Activated naive CD4-positive, alpha-beta T cell treated with anti-CD3 and anti-CD28 coated beads for 36 hours (primary cell): ENCODE measurements around the gene GUCA1A. TPM values are rescaled to one million over a fixed set of nuclear protein-coding genes. Genes with fewer than 3 reads are reported as not detected.

Experiments
- CTCF ChIA-PET: fragments of 350-600 bp; sonication (Branson Sonifier 250); formaldehyde crosslinking; loops from one replicate; lab custom pipeline; 2021; ENCODE audit warnings: antibody characterized with exemption; lab: Charles Lee
- DNase-seq: peaks from one replicate; pipeline ENCODE4 v3.0.0-alpha.2; 2020
- H3K27ac Mint-ChIP-seq: one replicate; pipeline ENCODE4 v1.8.0; 2021; ENCODE audit warnings: mild to moderate bottlenecking, mixed read lengths
- H3K27me3 Mint-ChIP-seq: one replicate; pipeline ENCODE4 v1.8.0; 2021; ENCODE audit warnings: low read depth, mixed read lengths
- H3K36me3 Mint-ChIP-seq: one replicate; pipeline ENCODE4 v1.8.0; 2021; ENCODE audit warnings: low read depth, mixed read lengths
- H3K4me1 Mint-ChIP-seq: one replicate; pipeline ENCODE4 v1.8.0; 2021; ENCODE audit warnings: low read depth, mixed read lengths
- H3K4me3 Mint-ChIP-seq: one replicate; pipeline ENCODE4 v1.8.0; 2021; ENCODE audit warnings: mild to moderate bottlenecking, moderate library complexity, mixed read lengths
- H3K9me3 Mint-ChIP-seq: one replicate; pipeline ENCODE4 v1.8.0; 2021; ENCODE audit warnings: mixed read lengths
- intact Hi-C: fragments of 100-400 bp; cut with micrococcal nuclease; formaldehyde crosslinking; loops from one replicate; pipeline ENCODE4 v1.15.1; 2023
- total RNA-seq, 2 experiments: library from RNA; stranded (reverse); gene quantifications; one replicate each; pipeline ENCODE4 v1.2.3, GENCODE V29; 2021

The GUCA1A gene
- total RNA-seq: not detected

DNA sequence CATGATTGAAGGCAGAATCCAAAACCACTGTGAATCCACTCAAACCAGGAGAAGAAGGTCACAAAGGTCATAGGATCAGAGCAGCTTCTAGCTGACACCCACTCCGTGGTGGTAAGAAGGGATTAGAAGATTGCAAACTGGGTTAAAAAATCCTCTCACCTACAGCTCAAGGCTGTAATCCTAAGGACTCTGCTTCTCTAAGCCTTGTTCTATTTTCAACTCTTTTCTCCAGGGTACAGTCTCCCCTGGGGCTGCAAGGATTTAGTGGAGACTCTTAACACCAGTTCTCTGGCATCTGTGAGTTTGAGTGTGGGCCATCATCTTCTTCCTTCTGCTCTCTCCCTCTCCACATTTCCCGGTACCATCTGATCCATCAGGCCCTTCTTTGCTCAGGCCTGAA is at the start of gene GUCA1A:
Gene GUCA1A, plus strand, starts transcription at position 264 of the 400 bp plus-strand sequence. CDS start 250 bp downstream, outside the sequence.
- CTCF ChIA-PET: interaction anchor here (1.2 kb wide), 1 partner anchor 68 kb away, joined by 3 read pairs; no protein-coding TSS in a partner anchor
- intact Hi-C loops: no loop called here
- DNase-seq: no peak

DNA sequence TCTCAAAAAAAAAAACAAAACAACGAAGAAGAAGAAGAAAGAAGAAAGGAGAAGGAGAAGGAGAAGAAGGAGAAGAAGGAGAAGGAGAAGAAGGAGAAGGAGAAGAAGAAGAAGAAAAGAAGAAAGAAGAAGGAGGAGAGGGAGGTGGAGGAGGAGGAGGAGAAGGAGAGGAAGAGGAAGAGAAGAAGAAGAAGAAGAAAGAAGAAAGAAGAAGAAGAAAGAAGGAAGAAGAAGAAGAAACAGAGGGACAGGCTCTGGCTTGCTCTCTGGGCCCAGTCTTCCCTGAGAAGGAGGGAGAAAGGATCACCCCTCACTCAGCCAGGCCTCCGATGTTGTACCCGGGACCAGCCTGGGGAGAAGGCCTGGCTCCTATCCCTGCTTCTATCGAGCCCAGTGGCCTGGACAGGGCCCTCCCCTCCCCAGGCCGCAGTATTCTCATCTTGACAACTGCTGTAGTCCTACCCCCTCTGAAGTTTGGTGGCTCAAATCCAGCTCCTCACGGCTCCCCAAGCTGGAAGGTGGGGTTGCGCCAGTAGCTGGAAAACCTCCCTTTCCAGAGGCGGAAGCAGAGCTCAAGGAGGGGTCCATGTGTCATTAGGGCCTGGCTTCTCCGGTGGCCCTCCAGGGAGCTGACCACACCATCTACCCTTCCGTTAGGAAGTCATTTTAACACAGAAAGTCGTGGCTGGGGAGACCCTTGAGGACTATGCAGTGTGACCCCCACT is 49.6 kb upstream of the GUCA1A start:
- DNase-seq: no peak
- Mint-ChIP-seq H3K4me3 (no peak overlapping the region), H3K4me1 (no peaks in the 10 kb centered on the region), H3K27ac (no peak overlapping the region), H3K36me3 (no peaks in the 10 kb centered on the region), H3K27me3 (no peaks in the 10 kb centered on the region), H3K9me3 (no peaks in the 10 kb centered on the region)
- intact Hi-C loops: no loop called here
- CTCF ChIA-PET: interaction anchor here (0.6 to 0.9 kb wide), 2 partner anchors 12 to 21 kb away, joined by 3 to 4 read pairs; no protein-coding TSS in a partner anchor

More for the DNA sequence above, at the start of gene GUCA1A:
- Mint-ChIP-seq H3K27ac (no peak within 1 kb of the TSS), H3K4me3 (no peak within 1 kb of the TSS), H3K36me3 (no peaks in the 10 kb centered on the region), H3K4me1 (no peaks in the 10 kb centered on the region), H3K9me3 (no peaks in the 10 kb centered on the region), H3K27me3 (no peaks in the 10 kb centered on the region)

DNA sequence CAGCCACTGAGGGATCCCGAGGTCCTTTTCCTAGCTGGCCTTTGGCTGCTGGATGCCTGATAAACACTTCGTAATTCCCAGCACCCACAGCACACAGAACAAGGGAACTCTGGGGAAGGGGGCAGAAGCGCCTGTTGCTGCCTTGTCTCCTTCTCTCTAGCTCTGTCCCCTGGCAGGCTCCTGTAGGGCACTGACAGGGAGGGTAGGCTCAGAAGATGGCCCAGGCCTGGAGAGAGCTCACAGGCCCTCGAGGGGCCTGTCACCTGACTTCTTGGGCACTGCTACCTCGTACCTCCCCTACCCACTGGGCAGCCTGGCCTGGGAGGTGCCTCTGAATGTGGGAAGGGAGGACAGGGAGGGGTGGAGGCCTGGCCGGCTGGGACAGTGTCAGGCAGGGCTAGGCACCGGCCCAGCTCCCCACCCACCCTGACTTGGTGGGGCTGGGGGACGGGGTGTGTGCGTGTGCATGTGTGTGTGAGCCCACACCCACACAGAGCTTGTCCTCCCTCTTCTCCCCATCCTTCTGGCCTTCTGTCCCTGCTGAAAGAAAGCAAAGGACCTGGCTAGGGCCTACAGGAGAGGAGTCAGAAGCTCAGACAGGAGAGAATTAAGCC is 48.8 kb upstream of the GUCA1A start:
- no peak overlapping the region for H3K4me3 Mint-ChIP-seq
- DNase-seq: no peak
- H3K27ac Mint-ChIP-seq: no peak overlapping the region
- no peaks in the 10 kb centered on the region for H3K9me3 Mint-ChIP-seq
- intact Hi-C loops: no loop called here
- H3K27me3 Mint-ChIP-seq: no peaks in the 10 kb centered on the region
- no peaks in the 10 kb centered on the region for H3K36me3 Mint-ChIP-seq
- no peaks in the 10 kb centered on the region for H3K4me1 Mint-ChIP-seq
- CTCF ChIA-PET: interaction anchor here (0.9 kb wide), 1 partner anchor 22 kb away, joined by 3 read pairs; no protein-coding TSS in a partner anchor

DNA sequence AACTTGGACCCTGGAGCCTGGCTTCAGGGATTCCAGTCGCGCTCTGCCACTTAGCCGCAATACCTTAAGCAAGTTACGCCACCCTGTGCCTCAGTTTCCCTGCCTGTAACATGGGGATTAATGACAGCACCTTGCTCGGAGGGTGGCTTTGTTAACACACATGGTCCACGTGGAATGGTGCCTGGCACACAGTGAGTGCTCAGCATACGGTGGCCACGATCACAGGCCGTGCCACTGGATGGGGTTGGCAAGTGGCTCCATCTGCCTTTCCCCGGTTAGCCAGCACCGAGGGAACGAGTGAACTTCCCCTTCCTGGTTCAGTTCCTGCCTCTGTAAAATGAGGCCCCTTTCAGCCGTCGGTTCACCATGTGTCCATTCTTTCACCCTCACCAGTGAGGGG is 47.9 kb upstream of the GUCA1A start:
- intact Hi-C loops: no loop called here
- Mint-ChIP-seq H3K4me1 (no peaks in the 10 kb centered on the region), H3K4me3 (no peak overlapping the region), H3K27me3 (no peaks in the 10 kb centered on the region), H3K27ac (no peak overlapping the region), H3K36me3 (no peaks in the 10 kb centered on the region), H3K9me3 (no peaks in the 10 kb centered on the region)
- DNase-seq: no peak
- CTCF ChIA-PET: no interaction called here

DNA sequence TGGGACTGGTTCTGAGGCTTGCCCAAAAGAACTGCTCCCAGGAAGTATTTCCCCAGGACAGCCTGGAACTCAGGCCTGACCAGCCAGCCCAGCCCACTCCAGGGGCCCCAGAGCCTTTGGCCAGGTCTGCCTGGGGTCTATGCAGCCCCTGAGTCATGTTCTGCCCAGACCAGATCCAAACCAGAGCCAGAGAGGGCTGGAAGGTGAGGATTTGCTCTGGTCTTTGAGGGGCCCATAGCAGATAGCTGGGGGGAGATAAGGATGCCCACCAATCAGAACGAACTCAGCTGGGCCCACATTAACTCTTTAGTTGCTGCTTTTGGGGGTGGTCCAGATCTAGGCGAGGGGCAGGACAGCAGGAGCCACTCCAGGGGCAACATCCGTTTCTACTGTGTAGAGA is 47.5 kb upstream of the GUCA1A start:
- Mint-ChIP-seq H3K4me3 (no peak overlapping the region), H3K36me3 (no peaks in the 10 kb centered on the region), H3K9me3 (no peaks in the 10 kb centered on the region), H3K27me3 (no peaks in the 10 kb centered on the region), H3K27ac (no peak overlapping the region), H3K4me1 (no peaks in the 10 kb centered on the region)
- intact Hi-C loops: no loop called here
- DNase-seq: no peak
- CTCF ChIA-PET: no interaction called here

DNA sequence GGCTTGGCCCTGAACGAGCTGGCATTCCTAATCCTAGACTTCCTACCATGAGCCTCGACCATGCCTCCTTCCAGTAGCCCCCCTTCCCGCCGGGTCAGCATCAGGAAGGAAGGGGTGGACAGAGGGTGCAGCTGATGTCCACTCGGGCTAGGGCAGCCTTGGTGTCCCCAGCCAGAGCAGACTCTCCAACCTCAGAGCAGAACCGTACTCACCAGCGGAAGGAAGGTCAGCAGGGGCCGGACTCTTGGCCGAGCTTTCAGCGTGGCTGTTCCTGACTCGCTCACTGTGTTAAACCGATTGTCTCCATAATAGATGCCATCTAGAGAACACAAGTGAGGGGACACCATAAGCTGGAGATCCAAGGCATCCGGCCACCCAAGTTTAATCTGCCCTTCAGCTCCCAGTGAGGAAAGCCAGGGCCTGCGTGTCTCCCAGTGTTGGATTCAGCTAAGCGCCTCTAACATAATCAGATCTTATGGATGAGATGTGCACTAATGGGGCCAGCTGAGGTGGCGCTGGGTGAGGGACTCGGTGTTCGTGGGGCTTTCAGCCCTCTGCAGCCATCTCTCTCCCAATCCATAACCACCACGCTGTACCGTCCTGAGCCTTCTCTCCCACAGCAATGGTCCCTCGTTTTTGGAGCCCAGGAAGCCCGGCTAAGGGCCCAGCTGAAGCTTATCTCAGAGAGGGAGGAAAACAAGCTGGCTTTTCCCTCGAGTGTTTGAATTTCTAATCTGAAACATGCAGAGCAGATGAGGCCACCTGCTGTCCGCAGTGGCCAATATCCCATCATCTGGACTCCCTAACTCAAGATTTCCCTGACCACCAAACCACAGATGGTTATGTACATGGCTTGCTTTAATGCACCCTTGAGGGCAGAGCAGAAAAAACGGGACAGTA is 44.5 kb upstream of the GUCA1A start:
- CTCF ChIA-PET: interaction anchor here (0.5 kb wide), 1 partner anchor 53 kb away, joined by 4 read pairs; no protein-coding TSS in a partner anchor
- no peaks in the 10 kb centered on the region for H3K36me3 Mint-ChIP-seq

DNA sequence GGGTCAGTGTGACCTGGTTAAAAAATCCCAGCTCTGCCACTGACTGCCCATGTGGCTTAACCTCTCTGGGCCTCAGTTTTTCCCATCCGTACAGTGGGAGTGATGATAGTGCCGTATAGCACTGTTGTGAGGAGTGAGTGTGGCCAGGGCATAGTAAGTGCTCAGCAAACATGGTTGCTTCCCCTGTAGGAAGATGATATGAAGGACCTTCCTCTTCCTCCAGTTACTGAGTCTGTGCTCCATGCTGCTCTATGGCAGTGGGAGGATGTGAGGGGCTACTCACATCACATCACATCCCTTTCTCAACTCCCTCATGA is 43.8 kb upstream of the GUCA1A start:
- H3K4me3 Mint-ChIP-seq: no peak overlapping the region
- CTCF ChIA-PET: no interaction called here

More for the DNA sequence above, 44.5 kb upstream of the GUCA1A start:
- Mint-ChIP-seq H3K4me1 (no peaks in the 10 kb centered on the region), H3K27ac (no peak overlapping the region), H3K27me3 (no peaks in the 10 kb centered on the region), H3K4me3 (no peak overlapping the region), H3K9me3 (no peaks in the 10 kb centered on the region)
- intact Hi-C loops: no loop called here
- DNase-seq: no peak

DNA sequence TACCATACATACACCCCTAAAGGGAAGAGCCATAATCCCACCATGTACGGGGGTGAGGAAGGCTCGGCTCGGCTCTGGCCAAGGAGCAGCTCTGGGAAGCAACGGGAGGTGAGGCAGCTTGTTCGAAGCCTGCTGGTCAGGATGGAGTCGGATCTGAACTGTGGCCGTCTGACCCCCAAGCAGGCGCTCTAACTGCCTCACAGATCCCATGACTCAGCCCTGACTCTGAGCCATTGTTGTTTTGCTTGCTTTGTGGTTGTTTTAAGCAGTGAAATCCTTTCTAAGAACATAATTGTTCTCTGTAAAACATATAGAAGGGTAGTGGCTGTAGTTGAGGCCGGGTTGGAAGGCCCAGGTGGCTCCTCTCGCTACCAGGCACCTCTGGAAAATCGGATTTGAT is 41.6 kb upstream of the GUCA1A start:
- Mint-ChIP-seq H3K9me3 (no peaks in the 10 kb centered on the region), H3K4me3 (no peak overlapping the region), H3K36me3 (no peaks in the 10 kb centered on the region), H3K27ac (no peak overlapping the region), H3K4me1 (peaks cover 3% of the 10 kb centered on the region), H3K27me3 (no peaks in the 10 kb centered on the region)
- CTCF ChIA-PET: no interaction called here
- no peak for DNase-seq
- intact Hi-C loops: no loop called here

More for the DNA sequence above, 43.8 kb upstream of the GUCA1A start:
- Mint-ChIP-seq H3K9me3 (no peaks in the 10 kb centered on the region), H3K27me3 (no peaks in the 10 kb centered on the region), H3K27ac (no peak overlapping the region), H3K4me1 (no peaks in the 10 kb centered on the region), H3K36me3 (no peaks in the 10 kb centered on the region)
- intact Hi-C loops: no loop called here
- no peak for DNase-seq

DNA sequence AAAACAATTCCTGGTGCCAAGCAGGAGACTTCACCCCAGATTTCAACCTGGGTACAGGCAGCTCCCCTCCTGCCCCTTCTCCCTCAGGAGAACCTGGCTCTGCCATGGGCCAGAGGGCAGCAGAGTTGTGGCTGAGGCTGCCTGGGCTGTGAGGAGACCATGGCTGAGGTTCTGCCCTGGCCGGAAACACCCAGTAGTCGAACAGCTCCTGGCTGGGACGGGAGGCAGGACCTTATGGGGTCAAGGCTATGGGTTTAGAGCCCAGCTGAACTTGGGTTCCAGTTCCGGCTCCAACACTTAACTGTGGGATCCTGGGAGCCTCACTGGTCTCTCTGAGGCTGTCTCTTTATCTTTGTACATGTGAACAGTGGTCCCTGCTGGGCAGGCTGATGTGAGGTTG is 39.2 kb upstream of the GUCA1A start:
- Mint-ChIP-seq H3K4me3 (no peak overlapping the region), H3K27me3 (no peaks in the 10 kb centered on the region), H3K27ac (no peak overlapping the region), H3K9me3 (no peaks in the 10 kb centered on the region), H3K36me3 (no peaks in the 10 kb centered on the region), H3K4me1 (peaks cover 11% of the 10 kb centered on the region)
- CTCF ChIA-PET: no interaction called here
- DNase-seq: no peak
- intact Hi-C loops: no loop called here

DNA sequence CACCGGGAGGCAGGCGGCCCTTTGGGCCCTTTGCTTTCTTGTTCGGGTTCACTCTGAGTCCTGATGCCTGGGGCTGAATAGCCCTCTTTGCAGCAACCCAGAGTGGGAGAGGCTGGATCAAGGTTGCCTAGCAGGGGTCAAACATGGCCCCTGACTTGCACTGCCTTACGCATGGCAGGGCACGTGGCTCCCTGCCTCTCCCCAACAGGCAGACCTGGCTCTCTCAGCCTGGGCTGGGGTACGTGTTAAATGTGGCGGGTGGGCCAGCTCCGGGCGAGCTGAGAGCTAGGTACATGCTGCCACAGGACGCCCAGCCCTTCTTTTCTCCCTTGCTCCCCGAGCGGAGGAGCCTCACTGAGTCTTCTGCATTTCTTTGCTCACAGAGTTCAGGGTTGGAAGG is 38.0 kb upstream of the GUCA1A start:
- Mint-ChIP-seq H3K27ac (no peak overlapping the region), H3K9me3 (no peaks in the 10 kb centered on the region), H3K27me3 (no peaks in the 10 kb centered on the region), H3K4me3 (no peak overlapping the region), H3K4me1 (peaks cover 11% of the 10 kb centered on the region), H3K36me3 (no peaks in the 10 kb centered on the region)
- intact Hi-C loops: no loop called here
- no peak for DNase-seq
- CTCF ChIA-PET: no interaction called here

DNA sequence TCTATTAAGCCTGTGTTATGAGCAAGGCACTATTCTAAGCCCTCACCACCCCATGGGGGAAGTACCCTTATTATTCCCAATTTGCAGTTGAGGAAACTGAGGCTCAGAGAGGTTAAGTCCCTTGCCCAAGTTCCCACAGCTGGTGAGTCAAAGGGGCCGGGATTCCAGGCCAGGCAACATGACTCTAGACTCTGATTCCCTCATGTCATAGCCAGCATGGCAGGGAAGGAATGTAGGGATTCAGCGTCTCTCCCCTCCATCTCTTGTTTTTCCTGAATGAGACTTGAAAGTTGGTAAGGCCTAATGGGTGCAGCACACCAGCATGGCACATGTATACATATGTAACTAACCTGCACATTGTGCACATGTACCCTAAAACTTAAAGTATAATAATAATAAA is 37.4 kb upstream of the GUCA1A start:
- no peak for DNase-seq
- Mint-ChIP-seq H3K27me3 (peaks cover under 1% of the 10 kb centered on the region), H3K4me1 (peaks cover 11% of the 10 kb centered on the region), H3K9me3 (no peaks in the 10 kb centered on the region), H3K27ac (no peak overlapping the region), H3K4me3 (no peak overlapping the region), H3K36me3 (no peaks in the 10 kb centered on the region)
- intact Hi-C loops: no loop called here
- CTCF ChIA-PET: no interaction called here

DNA sequence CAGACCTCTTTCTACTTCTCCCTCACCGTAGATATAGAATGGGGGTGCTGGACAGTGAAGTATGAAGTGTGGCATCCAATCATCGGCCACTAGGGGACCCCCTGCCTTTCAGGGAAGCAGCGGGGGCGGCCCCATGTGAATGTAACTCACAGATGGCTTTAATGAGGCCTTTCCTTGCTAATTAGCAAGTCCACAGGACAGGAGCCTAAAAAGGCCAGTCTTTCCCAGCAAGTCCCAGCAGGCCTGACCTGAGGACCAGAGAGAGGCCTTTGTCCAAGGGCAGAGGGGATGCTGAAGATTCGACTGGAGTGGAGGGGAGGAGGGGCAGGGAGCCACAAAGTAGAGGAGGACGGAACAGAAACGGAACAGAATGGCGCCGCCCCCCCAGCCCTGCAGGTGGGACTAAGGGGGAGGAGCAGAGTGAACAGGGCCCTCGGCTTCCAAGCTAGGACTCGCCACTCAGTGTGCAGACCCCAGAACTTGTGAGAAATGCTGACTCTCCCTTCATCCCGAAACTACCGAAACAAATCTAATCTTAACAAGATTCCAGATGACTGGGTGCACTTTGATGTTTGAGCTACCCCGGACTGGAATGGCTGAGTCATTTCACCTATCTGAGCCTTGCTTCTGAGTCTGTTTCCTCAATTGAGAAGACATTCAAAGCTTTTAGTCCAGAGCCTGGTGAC is 36.5 kb upstream of the GUCA1A start:
- H3K4me1 Mint-ChIP-seq: peaks cover 11% of the 10 kb centered on the region

More for the DNA sequence above, 36.5 kb upstream of the GUCA1A start:
- DNase-seq: peak; percentile 59
- Mint-ChIP-seq H3K9me3 (no peaks in the 10 kb centered on the region), H3K36me3 (no peaks in the 10 kb centered on the region), H3K4me3 (no peak overlapping the region), H3K27ac (peak overlapping the region; percentile 41), H3K27me3 (peaks cover 9% of the 10 kb centered on the region)
- CTCF ChIA-PET: interaction anchor here (0.6 to 0.7 kb wide), 2 partner anchors 32 to 426 kb away, joined by 3 to 5 read pairs; no protein-coding TSS in a partner anchor
- intact Hi-C loops: no loop called here
